ENCODE measurements around the gene MOK.
"Not testable (repeated sequence)": the region's sequence is repeated elsewhere in the genome, so short reads cannot be mapped to it uniquely, and the experiment has no call there.

The MOK gene

GRCh38 chr14:102321456-102322422 is 16.8 kb upstream of the MOK start:
- DNase-seq = no peak

- no peak for DNase-seq
Observed at GRCh38 chr14:102320671-102321455, 15.9 kb upstream of the MOK start.

- DNase-seq = no peak
Observed at GRCh38 chr14:102320033-102320660, 15.2 kb upstream of the MOK start.

- DNase-seq = peak; percentile 83
Observed at GRCh38 chr14:102319351-102320032, 14.5 kb upstream of the MOK start, which contains the start of gene ZNF839. TSS of gene ZNF839 (plus strand) at chr14:102319746. CDS start at chr14:102319766, 20 bp downstream.

GRCh38 chr14:102318781-102319276 is 13.9 kb upstream of the MOK start:
- no peak for DNase-seq

- DNase-seq = peak; percentile 46
Observed at GRCh38 chr14:102317564-102318248, 12.7 kb upstream of the MOK start.

GRCh38 chr14:102316743-102317563 is 12.0 kb upstream of the MOK start:
- DNase-seq = peak; percentile 79

- peak; percentile 32 for DNase-seq
Observed at GRCh38 chr14:102316338-102316742, 11.4 kb upstream of the MOK start.

GRCh38 chr14:102315121-102315520 is 10.2 kb upstream of the MOK start:
- no peak for DNase-seq

- DNase-seq = peak; percentile 70
Observed at GRCh38 chr14:102314242-102315011, 9.5 kb upstream of the MOK start.

GRCh38 chr14:102303664-102304063 is 1.3 kb downstream of the MOK start:
- no peak for DNase-seq

GRCh38 chr14:102298303-102299070 is 6.5 kb downstream of the MOK start:
- not testable (repeated sequence) for DNase-seq

- no peak for DNase-seq
Observed at GRCh38 chr14:102297436-102298170, 7.4 kb downstream of the MOK start.

GRCh38 chr14:102295270-102295669 is 9.7 kb downstream of the MOK start:
- no peak for DNase-seq

- peak; percentile 33 for DNase-seq
Observed at GRCh38 chr14:102293781-102294180, 11.2 kb downstream of the MOK start.

- DNase-seq = no peak
Observed at GRCh38 chr14:102292441-102292840, 12.5 kb downstream of the MOK start.

GRCh38 chr14:102288139-102288538 is 16.8 kb downstream of the MOK start:
- no peak for DNase-seq

GRCh38 chr14:102285106-102285505 is 19.9 kb downstream of the MOK start:
- no peak for DNase-seq
